ENCODE results near the gene HOXB7.

Gene HOXB7

GRCh38 chr17:48593840-48594537 is 16.8 kb downstream of the HOXB7 start:
- DNase-seq, result peak; percentile 82

DNA sequence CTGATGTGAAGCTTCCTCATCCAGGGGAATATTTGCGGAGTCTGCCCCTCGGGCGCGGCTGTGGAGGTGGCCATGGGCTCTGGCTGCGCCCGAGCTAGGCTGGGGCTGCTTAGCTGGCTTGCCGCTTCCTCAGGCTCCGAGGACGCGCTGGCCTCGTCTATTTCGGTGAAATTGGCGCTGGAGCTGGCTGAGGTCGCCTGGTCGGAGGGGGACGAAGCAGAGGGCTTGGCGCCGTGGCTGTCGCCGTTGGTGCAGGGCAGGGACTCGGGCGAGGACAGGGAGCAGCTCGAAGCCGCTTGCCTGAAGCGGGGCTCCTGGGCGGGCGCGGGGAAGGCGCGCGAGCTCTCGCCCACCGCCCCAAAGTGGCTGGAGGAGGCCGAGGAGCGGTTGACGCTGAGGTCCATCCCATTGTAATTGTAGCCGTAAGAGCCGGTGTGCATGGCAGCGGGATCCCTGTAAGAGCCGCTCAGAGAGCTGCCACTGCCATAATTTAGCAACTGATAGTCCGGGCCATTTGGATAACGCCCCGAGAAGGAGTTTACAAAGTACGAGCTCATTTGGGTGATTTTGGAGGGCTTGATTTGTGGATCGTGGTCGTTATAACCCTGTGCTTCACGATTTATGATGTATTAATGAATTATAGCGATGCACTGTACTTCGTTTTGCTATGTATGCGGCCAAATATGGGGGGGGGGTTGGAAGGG is 17.5 kb downstream of the HOXB7 start, which contains the start of gene HOXB5:
Gene HOXB5, minus strand, starts transcription at position 654 of the 704 bp plus-strand sequence. Its CDS starts 97 bp downstream, at position 557.
- DNase-seq, result no peak

GRCh38 chr17:48592577-48592976 is 18.2 kb downstream of the HOXB7 start:
- no peak for DNase-seq

DNA sequence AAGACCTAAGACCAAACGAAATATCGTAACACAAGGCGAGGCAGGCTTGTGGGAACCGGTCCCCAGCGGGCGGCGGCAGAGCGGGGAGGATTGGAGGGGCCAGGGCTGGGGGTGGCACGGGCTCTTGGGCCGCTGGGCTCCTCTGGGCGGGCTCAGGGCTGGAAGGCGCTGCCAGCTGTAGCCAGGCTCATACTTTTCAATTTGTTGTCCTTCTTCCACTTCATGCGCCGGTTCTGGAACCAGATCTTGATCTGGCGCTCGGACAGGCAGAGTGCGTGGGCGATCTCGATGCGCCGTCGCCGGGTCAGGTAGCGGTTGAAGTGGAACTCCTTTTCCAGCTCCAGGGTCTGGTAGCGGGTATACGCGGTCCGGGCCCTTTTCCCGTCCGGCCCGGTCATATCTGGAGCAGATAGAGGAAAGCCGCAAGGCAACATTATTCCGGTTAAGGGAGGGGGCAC is 18.7 kb downstream of the HOXB7 start:
- no peak for DNase-seq

DNA sequence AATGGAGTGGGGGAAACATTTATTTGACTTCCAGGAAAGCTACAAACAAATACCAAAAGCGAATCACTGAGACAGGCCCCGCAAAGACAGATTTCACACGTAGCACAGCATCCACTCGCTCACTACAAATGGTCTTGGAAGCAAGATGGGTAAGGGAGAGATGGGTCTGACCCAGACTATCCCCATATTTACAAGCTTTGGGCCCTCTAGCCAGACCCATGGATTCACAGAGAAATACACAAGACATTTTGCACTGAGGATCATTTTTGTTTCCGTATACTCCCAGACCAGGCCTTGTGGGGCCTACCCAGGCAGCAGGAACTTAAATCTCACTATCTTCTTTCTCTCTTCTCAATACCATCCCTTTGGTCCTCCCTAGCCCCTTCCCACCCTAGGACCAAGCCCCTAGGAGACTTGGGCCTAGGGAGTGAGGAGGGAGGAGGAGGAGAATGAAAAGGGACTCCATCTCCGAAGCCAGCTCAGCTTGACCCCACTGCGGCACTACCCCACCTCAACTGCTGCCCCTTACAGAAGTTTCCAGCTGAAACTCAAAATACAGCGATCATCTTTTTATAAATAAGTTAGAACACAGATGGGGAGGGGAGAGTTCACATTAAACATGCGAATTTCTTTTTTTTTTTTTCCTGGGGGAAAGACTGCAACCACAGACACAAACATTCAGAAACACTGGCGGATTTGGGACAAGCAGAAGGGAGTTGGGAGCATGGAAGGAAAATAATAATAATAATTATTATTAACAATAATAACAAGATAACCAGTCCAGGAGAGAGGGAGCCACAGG is 19.4 kb downstream of the HOXB7 start:
- no peak for DNase-seq

GRCh38 chr17:48590607-48591161 is 20.1 kb downstream of the HOXB7 start:
- no peak for DNase-seq

DNA sequence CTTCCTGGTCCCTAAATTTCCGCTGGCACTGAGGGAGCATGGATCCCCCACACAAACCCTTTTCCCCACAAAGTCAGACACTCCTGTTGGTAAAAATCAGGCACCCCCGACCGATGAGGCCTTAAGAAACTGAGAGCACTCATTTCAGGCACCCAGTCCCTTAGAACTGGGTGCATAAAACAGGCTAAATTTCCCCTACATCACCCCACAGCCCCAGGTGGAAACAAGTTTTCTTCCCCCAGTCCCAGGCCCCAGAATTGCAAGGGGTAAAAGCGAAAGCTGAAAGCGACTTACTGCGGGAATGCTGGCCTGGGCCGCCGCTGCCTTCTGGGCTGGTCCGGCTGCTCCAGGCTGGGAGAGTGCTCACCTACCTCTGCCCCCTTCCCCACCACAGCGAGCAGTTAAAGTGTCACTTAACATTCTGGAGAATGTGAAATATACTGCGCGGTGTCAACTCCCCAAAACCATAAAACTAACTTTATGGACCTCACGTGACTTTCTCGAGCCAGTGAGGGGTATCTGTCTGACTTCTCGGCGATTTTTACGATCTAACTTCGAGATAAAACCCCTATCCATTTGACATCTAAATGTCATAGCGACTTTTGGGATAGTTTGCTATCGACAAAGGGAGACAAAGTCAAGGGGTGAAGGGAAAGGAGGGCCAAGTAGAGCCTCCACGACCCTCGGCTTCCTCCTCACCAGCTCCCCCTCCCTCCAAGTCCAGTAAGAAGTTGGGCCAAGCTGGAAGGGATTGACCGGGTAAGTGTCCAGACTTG is 20.8 kb downstream of the HOXB7 start, which contains the start of gene HOXB3:
Gene HOXB3, minus strand, starts transcription at position 411 of the 776 bp plus-strand sequence. CDS start 37,767 bp downstream, outside the sequence.
- DNase-seq, result no peak

GRCh38 chr17:48589060-48589830 is 21.6 kb downstream of the HOXB7 start:
- DNase-seq, result no peak

- DNase-seq, result no peak
These were observed 22.3 kb downstream of the HOXB7 start for GRCh38 chr17:48588528-48588927.

DNA sequence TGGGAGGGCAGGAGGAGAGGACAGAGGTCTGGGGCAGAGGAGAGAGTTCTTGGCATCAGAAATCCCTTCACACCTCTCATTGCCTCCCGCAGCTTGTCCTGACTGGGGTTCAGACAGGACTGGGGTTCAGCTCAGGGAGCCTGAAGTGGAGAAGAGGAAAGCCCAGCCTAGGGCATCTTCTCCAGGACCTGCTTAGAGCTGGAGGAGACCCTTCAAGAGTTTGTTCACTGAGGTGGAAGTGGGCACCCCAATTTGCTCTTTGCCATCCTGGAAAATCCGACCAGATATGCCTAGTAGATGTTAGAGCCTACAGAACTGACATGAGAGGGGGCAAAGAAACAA is 22.8 kb downstream of the HOXB7 start:
- DNase-seq, result no peak

GRCh38 chr17:48587276-48588073 is 23.3 kb downstream of the HOXB7 start:
- no peak for DNase-seq

- no peak for DNase-seq
These were observed 24.2 kb downstream of the HOXB7 start for GRCh38 chr17:48586355-48587258.

- no peak for DNase-seq
These were observed 26.5 kb downstream of the HOXB7 start for GRCh38 chr17:48584223-48584741.

- no peak for DNase-seq
These were observed 27.1 kb downstream of the HOXB7 start for GRCh38 chr17:48583708-48584222.

GRCh38 chr17:48582750-48583069 is 28.1 kb downstream of the HOXB7 start:
- DNase-seq, result no peak

- no peak for DNase-seq
These were observed 30.9 kb downstream of the HOXB7 start for GRCh38 chr17:48579760-48580554.

- DNase-seq, result no peak
These were observed 31.4 kb downstream of the HOXB7 start for GRCh38 chr17:48579471-48579759.
